Jurkat, Clone E6-1 (cell line): Measurements from ENCODE around the gene RUNDC1.
"Not testable (repeated sequence)": the region's sequence is repeated elsewhere in the genome, so short reads cannot be mapped to it uniquely, and the experiment has no call there.

Experiments used
- DNase-seq: peaks from one replicate; pipeline ENCODE4 v3.0.0-alpha.2; 2011; ENCODE audit warnings: low read depth, low spot score
- H3K4me3 ChIP-seq: 2 replicates; pipeline ENCODE4 v1.5.1; 2011; ENCODE audit warnings: mild to moderate bottlenecking, low read length, control low read depth, moderate library complexity

RUNDC1 gene

GRCh38 chr17:42989141-42989540 is 8.8 kb downstream of the RUNDC1 start:
- no peak overlapping the region for H3K4me3 ChIP-seq
- DNase-seq: no peak

DNA sequence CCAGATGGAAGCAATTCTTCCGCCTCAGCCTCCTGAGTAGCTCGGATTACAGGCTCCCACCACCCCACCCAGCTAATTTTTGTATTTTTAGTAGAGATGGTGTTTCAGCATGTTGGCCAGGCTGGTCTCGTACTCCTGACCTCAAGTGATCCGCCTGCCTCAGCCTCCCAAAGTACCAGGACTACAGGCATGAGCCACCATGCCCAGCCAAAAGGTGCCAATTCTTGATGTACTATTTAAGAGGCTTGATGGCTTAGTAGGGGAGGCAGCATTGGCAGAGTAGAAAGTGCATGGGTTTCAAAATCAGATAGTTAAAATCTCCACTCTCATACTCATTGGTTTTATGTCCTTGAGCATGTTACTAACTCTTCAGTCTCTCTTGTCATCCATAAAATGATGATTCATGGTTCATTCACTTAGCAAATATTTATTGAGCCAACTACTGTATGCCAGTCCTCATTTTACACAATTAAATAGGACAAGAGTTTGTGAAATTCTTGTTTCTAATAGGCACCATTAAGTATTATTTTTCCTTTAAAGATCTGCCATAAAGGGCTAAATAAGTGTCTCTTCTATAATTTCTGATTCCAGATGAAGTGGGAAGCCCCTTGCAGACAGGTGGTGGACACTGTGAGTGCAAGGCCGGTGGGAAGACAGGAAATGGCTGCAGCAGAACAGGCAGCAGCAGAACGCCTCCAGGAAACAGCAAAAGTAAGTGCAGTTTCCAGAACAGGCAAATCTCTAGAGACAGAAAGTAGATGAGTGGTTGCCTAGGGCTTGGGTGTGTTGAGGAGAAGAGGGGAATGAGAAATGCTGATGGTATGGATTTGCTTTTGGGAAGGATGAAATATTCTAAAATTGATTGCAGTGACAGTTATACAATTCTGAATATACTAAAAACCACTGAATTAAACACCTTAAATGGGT is 9.6 kb downstream of the RUNDC1 start:
- H3K4me3 ChIP-seq: no peak overlapping the region
- no peak for DNase-seq

DNA sequence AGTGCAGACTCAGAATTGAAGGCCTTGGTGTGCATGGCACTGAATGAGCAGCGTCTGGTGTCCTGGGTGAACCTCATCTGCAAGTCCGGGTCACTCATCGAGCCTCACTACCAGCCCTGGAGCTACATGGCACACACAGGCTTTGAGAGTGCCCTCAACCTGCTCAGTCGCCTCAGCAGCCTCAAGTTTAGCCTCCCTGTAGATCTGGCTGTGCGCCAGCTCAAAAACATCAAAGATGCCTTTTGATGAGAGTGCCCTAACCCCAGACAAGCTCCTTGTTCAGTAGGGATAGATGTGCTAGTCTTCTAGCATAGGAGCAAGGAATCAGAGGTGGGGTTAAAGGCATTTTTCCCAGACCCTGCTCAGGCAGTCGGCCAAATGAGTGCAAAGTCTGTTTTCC is 11.1 kb downstream of the RUNDC1 start:
- DNase-seq: no peak
- no peak overlapping the region for H3K4me3 ChIP-seq

DNA sequence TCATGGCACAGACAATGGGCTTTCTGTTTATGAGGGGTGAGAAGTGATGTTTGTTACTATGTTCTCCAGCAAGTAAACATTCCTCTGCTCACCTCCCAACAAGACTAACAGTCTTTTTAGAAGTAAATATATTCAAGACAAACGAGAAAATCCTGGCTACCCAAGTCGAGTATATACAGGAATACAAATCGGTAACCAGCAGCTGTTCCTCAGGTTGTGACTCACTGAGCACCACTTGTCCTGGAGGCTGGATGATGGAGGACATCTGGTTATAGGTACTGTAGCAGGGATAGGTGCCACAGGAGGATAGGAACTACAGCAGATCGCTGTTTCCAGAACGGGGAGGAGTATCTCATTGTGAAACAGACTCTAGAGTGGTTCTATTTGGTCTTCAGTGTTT is 12.5 kb downstream of the RUNDC1 start:
- H3K4me3 ChIP-seq: no peak overlapping the region
- no peak for DNase-seq

- DNase-seq, H3K4me3 ChIP-seq: not testable (repeated sequence)
Measured at GRCh38 chr17:42993913-42994312, 13.5 kb downstream of the RUNDC1 start.

GRCh38 chr17:42997390-42997983 is 17.1 kb downstream of the RUNDC1 start:
- DNase-seq: no peak

DNA sequence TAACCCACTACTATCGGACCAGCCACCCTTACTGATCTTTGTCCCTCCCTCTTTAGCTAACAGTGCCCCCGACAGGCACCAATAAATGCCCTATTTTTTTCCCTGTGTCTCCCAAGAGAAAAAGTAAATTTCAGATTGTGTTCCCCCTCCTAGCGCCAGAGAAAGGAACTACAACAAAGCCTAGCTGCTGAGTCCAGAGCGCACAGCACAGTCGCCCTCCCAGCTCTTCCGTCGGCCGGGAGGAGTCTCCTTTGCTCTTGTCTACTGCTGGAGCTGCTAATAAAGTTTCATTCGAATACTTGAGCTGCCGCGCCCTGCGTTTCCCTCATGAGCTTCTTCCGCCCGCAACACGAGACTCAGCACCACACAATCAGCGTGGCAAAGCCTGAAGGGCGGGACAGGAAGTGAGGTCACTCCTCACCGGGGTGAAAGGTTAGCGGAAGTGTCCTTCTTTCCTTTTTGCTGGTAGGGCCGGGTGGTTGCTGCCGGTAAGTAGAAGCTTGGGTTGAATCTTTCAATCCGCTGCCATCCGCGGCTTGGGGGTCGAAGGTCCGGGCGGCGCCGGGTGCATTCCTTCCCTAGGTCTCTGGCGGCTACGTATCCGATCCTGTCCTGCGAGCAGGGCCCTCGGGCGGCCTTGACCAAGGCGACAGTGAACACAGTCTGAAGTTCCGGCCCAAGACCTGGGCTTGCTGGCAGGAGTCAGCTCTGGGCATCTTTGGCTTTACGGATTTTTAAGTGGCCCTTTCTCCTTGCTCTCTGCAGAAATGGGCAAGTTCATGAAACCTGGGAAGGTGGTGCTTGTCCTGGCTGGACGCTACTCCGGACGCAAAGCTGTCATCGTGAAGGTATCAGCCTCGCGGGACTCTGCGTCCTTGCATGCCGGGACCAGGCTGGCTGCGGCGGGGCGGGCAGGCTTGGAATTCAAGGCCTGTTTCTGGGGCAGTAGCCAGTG is 17.9 kb downstream of the RUNDC1 start, which contains the start of gene RPL27:
Gene RPL27 (plus strand): TSS at position 436 of the 955 bp plus-strand sequence. CDS start 332 bp downstream, at position 768.
- peak; percentile 100 for DNase-seq
- H3K4me3 ChIP-seq: peak within 1 kb of the TSS; percentile 79

More at GRCh38 chr17:42997390-42997983, 17.1 kb downstream of the RUNDC1 start:
- H3K4me3 ChIP-seq: peak overlapping the region; percentile 50

DNA sequence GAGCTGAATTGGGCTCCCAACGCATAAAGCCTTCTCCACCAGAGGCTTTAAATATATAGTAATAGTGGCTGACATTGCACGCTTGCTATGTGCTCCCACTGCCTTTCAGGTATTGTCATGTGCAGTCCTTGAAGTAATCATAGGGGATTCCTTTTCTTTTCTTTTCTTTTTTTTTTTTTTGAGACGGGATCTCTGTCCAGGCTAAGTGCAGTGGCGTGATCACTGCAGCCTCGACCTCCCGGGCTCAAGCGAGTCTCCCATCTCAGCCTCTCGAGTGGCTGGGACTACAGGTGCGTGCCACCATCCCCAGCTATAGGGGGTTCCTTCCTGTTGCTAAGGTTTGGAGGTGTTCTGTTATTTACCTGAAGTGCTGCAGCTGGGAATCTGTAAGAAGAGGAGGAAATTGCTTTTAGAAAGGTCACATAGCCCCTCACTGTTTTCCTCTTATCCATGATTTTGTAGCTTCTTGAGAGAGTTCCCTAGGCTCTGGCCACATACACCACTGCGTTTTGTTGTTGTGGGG is 18.7 kb downstream of the RUNDC1 start:
- DNase-seq: no peak
- H3K4me3 ChIP-seq: peak overlapping the region; percentile 79

GRCh38 chr17:43000894-43001293 is 20.5 kb downstream of the RUNDC1 start:
- H3K4me3 ChIP-seq, DNase-seq: not testable (repeated sequence)

DNA sequence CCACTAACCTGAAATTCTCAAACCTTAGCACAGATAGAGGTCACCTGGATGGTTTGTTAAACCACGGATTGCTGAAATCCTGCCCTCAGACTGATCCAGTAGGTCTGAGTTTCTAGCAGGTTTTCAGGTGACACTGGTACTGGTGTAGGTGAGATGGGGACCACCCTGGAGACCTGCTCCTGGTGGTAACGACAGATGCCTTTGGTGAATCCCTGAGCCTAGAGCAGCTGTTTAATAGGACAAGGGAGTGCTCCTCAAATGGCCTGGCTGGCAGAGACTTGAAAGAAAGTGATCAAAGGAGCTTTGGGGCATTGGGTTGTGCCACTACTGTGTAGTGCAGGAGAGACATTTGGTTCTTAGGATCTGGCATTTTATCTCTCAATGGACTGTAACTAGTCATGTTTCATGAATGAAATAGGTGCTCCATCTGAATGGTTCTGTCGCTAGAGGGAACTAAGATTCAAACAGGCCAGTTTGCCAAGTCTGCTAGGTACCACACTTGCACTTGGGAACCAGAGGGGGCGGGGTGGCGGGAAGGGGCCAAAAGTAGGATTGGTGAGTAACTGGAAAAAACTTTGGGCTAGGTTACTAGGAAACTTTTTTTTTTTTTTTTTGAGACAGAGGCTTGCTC is 23.3 kb downstream of the RUNDC1 start:
- no peak for DNase-seq
- H3K4me3 ChIP-seq: no peak overlapping the region

DNA sequence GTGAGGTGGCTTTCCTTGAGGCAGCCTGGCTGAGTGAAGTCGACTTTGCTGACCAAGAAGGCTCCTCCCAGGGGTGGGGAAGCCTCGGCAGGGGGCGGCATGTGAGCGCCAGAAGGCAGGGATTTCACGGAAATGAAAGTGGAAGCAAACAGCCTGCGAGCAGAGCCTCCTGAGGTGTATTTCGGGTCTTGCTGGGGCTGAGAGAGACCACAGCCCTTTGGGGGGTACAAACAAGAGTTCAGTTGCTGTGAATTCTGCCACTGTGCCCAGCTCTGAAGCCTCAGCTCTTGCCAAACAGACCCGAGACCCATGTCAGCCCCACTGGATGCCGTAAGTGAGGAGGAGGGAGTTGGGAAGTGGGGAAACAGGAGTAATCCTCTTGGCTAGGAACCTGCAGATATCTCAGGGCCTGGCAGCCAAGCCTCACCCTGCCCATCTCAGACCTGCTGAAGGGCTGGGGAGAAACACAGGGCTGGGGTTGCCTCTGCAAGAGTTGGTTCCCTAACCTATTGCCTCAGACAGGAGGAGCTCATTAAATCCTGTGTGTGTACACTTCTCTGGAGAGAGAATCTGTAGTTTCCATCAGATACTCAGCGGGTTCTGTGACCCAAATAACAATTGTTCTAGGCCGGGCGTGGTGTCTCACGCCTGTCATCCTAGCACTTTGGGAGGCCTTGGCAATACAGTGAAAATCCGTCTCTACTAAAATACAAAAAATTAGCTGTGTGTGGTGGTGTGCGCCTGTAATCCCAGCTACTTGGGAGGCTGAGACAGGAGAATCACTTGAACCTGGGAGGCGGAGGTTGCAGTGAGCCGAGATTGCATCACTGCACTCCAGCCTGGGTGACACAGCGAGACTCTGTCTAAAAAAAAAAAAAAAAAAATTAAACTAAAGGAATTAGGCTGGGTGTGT is 26.5 kb downstream of the RUNDC1 start, which contains the start of gene IFI35:
Gene IFI35 (plus strand): TSS at position 146 of the 913 bp plus-strand sequence. CDS start 164 bp downstream, at position 310.
- peak within 1 kb of the TSS; percentile 69 for H3K4me3 ChIP-seq
- peak; percentile 78 for DNase-seq

- H3K4me3 ChIP-seq: no peak overlapping the region
- no peak for DNase-seq
Measured at GRCh38 chr17:43010667-43011308, 30.4 kb downstream of the RUNDC1 start.

DNA sequence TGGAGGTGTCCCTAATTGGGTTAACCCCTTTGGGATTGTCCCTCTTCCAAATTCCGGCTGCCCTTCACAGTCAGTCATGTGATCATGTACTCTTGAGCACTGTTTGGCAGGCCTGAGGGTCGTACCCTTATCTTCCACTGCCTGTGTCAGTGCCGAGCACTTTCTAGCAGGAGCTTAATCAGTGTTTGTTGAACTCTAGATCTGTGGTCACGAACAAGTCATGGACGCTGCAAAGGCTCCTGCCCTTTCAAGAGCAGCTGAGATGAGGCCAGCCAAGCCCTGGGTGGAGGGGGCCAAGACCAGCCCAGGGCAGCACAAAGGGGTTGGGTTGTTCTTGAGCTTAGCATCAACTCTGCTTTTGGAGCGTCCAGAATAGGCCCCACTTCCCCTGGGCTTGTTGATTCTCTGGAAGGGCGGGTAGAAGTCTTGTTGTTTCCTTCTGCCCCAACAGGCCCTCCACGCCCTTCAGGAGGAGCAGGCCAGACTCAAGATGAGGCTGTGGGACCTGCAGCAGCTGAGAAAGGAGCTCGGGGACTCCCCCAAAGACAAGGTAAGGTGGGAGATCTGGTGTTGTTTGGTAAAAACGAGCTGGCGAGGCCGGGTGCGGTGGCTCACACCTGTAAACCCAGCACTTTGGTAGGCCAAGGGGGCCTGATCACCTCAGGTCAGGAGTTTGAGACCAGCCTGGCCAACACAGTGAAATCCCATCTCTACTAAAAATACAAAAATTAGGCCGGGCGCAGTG is 31.5 kb downstream of the RUNDC1 start:
- DNase-seq: no peak
- no peak overlapping the region for H3K4me3 ChIP-seq

DNA sequence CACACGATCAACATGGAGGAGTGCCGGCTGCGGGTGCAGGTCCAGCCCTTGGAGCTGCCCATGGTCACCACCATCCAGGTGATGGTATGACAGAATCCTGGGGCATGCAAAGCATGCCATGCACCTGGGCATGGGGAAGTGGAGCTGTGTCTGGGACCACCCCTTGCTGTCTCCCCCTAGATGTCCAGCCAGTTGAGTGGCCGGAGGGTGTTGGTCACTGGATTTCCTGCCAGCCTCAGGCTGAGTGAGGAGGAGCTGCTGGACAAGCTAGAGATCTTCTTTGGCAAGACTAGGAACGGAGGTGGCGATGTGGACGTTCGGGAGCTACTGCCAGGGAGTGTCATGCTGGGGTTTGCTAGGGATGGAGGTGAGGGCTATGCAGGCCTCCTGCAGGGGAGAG is 32.9 kb downstream of the RUNDC1 start:
- no peak for DNase-seq
- no peak overlapping the region for H3K4me3 ChIP-seq

DNA sequence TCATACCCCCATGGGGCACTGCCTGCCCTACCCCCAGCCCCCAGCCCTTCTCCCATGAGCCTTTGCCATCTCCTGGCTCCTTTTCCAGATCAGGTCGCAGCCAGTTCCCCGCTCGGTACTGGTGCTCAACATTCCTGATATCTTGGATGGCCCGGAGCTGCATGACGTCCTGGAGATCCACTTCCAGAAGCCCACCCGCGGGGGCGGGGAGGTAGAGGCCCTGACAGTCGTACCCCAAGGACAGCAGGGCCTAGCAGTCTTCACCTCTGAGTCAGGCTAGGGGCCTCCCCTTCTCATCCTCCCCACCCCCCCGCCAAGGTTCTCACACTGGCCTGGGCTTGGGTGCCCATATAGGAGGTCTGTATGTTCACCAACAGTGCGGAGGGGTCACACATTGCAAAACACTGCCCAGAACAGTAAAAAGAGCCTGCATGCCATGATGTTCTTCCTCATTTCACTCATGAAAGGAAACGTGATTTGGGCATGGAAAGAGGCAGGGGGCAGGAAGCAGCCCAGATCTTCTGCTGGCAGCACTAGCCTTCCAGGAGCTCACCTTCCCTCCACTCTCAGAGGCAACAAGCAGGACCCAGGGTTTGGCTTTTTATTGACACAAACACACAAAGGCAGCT is 33.8 kb downstream of the RUNDC1 start:
- DNase-seq: no peak
- no peak overlapping the region for H3K4me3 ChIP-seq
